ENCODE data around the gene ADAM8.
A peak's percentile ranks its signal among the peaks of the same experiment; 100 is the strongest.
"Not testable (repeated sequence)": the region's sequence is repeated elsewhere in the genome, so short reads cannot be mapped to it uniquely, and the experiment has no call there.

The ADAM8 gene

GRCh38 chr10:133276435-133277201 lies at the start of gene ADAM8:
TSS of gene ADAM8 (minus strand) at chr10:133276868. CDS start at chr10:133276817, 51 bp downstream.
- DNase-seq: no peak

GRCh38 chr10:133326223-133326551 lies 49.5 kb upstream of the ADAM8 start:
- no peak for DNase-seq

GRCh38 chr10:133325440-133326222 lies 49.0 kb upstream of the ADAM8 start:
- DNase-seq: no peak

GRCh38 chr10:133324857-133325260 lies 48.2 kb upstream of the ADAM8 start:
- DNase-seq: no peak

- DNase-seq: peak; percentile 12
These were observed 47.6 kb upstream of the ADAM8 start for GRCh38 chr10:133324198-133324792.

- not testable (repeated sequence) for DNase-seq
These were observed 45.5 kb upstream of the ADAM8 start for GRCh38 chr10:133322064-133322709.

- not testable (repeated sequence) for DNase-seq
These were observed 44.3 kb upstream of the ADAM8 start for GRCh38 chr10:133320852-133321422.

- peak; percentile 40 for DNase-seq
These were observed 41.9 kb upstream of the ADAM8 start for GRCh38 chr10:133318494-133319127.

GRCh38 chr10:133316732-133317131 lies 40.1 kb upstream of the ADAM8 start:
- DNase-seq: no peak

- DNase-seq: no peak
These were observed 39.6 kb upstream of the ADAM8 start for GRCh38 chr10:133316266-133316665.

- DNase-seq: no peak
These were observed 39.2 kb upstream of the ADAM8 start for GRCh38 chr10:133315847-133316246.

- DNase-seq: no peak
These were observed 38.2 kb upstream of the ADAM8 start for GRCh38 chr10:133314911-133315310.

GRCh38 chr10:133313192-133313591 lies 36.5 kb upstream of the ADAM8 start:
- no peak for DNase-seq

GRCh38 chr10:133312769-133313145 lies 36.1 kb upstream of the ADAM8 start:
- DNase-seq: no peak

GRCh38 chr10:133312016-133312768 lies 35.5 kb upstream of the ADAM8 start:
- DNase-seq: no peak

- no peak for DNase-seq
These were observed 34.9 kb upstream of the ADAM8 start for GRCh38 chr10:133311570-133311969.

- no peak for DNase-seq
These were observed 34.1 kb upstream of the ADAM8 start for GRCh38 chr10:133310789-133311188.

- DNase-seq: no peak
These were observed 33.7 kb upstream of the ADAM8 start for GRCh38 chr10:133310399-133310755.

- DNase-seq: no peak
These were observed 33.2 kb upstream of the ADAM8 start for GRCh38 chr10:133309720-133310398.

- peak; percentile 80 for DNase-seq
These were observed 32.5 kb upstream of the ADAM8 start for GRCh38 chr10:133309100-133309719.

Measured in fibroblast of upper back skin (primary cell).